DMS 273 (cell line): ENCODE data around the gene TMA7.

Experiments
- DNase-seq: peaks from one replicate; lab custom pipeline; 2025; ENCODE audit not compliant: unreplicated experiment; lab: John Stamatoyannopoulos, UW

The TMA7 gene

DNA sequence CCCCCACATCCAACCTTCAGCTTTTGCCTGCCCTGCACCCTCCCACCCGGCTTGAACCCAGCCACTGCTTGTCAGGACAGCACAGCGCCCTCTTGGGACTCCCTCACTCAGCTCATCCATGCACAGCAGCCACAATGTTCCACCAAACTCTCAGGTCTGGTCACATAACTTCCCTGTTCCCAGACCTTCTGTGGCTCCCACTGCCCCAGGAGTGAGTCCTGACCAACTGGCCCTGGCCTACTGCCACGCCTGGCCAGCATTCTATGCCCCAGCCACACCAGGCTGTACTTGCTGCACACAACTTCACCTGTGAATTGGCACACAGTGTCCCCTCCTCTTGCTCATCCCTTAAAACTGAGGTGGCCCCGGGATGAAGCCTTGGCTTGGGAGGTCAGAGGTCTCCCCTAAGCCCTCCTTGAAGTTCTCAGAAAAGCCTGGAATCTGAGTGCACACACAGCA lies 31.2 kb upstream of the TMA7 start:
- no peak for DNase-seq

DNA sequence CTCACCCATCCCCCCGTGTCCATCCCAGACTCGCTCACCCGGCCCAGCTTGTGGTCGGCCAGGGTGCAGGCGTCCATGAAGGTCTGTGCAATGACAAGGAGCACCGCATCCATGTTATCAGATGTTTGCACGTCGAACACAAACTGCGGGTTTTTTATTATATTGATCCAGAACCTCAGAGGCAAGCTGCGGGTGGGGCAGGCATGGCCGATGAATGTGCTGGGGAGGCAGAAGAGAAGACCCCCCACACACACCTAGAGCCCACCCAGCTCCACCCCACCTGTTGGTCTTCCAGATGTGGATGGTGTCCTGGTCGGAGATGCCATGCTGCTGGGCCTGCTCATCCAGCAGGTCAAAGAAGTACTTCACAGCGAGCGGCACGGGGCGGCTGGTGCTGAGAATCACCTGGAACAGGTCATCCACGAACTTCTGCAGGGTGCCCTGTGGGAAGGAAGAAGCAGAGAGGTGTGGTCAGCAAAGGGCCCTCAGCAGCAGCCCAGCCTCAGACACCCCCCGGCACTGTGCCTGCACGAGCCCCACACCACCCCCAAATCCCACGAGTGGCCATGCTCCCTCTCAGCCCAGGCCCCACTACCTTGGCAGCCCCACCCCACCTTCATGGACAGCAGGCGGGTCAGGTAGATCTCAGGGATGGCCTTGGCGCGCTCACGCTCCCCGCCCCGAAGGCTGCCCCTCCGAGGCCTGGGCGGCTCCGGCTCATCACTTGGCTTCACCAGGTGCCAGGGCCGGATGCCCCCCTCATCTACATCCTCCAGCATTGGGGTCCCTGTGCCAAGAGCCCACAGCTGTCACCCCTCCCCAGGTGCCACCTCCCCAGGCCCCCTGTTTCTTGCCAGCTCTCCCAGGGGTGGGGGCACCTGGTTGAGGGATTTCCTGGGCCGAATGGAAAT lies 30.5 kb upstream of the TMA7 start:
- DNase-seq = no peak

DNA sequence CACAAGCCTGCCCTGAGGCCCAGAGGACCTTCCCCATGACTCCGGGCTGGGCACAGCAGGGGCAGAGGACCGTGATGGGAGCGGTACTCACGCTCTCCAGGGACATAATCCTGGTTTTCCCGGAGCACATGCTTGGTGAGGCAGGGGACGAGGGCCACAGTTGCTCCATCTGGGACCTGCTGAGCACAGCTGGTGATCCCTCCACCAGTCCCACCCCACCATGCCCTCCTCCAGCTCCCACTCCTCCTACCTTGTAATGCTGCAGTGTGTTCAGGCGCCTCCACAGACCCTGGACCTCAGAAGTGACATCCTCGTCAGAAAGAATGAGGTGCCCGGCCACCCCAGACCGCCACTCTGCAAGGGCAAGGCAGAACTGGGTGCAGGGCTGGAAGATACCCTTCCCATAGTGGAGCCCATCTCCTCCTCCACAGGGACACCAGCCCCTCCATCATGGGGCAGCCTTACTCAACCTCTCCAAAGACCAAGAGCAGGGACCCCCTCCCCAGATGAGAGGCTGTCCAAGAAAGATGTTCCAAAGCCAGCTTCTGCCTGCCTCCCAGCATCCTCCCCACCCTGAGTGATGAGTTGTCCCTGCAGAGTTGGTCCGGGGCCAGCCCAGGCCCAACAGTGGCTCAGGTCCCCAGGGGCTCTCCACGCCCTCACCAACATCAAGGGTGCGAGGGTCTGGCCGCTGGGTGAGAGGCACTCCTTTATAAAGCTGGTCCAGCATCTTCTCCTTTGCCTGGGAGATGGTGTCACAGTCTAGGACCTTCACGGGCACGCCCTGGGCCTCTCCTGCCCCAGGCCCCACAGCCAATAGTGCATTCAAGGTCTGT lies 29.6 kb upstream of the TMA7 start:
- no peak for DNase-seq

DNA sequence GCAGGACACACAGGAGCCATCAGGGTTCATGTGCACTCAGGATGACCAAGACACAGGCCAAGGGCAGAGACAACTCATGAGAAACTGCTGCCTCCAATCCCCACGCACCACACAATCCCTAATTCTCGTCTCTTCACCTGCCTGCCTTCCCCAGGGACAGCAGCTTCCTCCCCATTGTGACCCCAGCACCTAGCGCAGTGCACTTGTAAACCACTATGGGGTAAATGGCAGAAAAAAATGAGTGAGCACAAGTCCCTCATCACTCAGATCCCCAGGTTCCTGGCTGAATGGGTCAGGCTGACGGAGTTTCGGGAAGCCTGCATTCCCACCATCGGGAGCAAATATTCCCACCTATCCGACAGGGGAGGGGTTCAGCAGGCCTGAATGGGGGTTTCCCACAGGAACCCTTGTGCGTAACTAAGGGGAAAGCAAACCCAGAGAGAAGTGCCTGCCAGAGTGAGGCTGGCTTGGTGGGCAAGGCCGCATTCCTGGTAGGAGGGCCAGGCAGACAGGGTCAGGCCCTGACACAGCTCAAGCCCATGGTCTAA lies 28.9 kb upstream of the TMA7 start:
- DNase-seq = no peak

DNA sequence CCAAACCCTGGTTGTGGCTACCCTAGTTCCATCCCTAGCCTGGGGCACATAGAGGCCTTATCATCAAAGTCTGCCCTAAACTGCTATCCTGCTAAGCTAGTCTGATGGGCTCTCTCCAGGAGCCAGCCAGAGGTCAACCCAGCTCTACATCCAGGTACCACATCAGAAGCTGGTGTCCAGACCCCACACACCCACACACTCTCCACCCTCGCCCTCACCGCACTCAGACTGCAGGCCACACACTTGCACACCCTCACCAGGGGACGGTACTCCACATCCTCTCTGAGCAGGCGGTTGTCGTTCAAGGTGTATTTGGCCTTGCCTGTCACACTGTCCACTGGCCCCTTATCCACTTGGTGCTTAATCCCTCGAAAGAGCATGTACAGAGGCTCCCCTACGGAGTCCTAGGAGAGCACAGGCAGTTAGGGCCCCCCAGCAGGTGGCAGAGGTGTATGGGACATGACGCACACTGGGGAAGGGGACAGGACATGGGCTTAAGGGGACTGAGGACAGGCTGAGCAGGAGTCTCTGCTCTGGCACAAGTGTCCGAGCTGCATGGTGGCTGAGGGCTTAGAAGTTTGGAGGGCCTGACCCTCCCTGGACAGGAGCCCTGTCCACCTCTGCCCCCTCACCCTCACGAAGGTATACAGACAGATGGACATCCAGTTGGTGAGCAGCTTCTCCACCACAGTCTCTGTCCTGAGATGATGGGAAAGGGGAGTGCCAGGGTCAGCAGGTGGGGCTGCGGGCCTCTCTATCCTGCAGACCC lies 28.3 kb upstream of the TMA7 start:
- DNase-seq = no peak

DNA sequence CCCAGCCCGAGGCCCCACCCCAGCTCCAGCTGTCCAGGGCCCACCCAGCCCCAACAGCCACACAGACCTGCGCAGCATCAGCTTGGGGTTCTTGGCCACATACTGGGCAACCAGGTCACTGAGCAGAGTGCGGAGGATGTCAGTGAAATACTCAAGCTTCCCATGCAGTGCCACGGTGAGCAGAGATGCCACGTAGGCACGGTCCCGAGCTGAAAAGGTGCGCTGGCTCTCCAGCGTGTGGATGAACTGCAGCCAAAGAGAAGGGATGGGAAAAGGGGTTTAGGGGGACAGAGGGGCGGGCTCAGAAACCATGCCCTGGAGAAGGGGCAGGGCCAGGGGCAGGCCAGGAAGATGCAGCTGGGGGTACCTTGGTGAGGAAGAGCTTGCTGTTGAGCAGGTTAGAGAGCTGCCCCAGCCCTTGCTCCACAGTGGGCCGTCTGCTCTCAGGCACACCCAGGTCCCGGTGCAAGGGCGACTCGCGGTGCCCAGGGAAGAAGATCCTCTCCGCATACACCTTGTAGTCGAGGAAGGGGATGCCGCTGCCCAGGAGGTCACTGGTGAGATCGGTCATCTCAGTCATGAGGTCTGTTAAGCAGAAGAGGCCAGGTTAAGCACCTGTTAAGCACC lies 27.6 kb upstream of the TMA7 start:
- no peak for DNase-seq

DNA sequence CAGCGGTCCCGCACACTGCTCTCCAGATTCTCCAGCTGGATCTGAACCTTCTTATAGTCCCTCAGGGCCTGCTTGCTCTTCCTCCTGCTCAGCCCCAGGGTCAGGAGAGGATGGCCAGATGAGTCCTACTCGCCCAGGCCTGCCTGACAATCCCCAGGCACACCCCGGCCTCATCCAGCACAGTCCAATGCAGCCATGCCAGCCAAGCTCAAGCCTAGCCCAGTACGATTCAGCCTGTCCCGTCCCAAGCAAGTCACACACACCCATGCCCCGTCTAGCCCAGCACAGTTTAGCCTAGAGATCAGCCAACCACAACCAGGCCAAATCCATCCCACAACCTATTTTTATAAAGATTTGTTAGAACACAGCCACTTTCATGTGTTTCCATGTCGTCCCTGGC lies 27.0 kb upstream of the TMA7 start:
- no peak for DNase-seq

DNA sequence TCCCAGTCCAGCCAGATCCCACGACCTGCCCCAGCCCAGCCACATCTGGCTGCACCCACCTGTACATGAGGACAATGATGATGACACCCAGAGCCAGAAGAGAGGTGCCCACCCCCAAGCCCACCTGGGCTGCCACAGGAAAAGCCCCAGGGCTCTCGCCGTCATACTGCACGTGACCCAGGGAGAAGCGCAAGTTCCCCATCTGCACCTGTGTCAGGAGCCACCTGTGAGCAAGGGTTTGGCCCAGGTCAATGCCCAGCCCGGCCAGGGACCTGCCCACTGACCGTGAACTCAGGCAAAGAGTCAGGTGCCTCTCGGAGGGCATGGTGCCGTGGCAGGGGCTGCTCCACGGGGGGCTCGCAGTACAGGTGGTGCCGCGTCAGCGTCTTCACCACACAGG lies 26.4 kb upstream of the TMA7 start:
- DNase-seq = no peak

DNA sequence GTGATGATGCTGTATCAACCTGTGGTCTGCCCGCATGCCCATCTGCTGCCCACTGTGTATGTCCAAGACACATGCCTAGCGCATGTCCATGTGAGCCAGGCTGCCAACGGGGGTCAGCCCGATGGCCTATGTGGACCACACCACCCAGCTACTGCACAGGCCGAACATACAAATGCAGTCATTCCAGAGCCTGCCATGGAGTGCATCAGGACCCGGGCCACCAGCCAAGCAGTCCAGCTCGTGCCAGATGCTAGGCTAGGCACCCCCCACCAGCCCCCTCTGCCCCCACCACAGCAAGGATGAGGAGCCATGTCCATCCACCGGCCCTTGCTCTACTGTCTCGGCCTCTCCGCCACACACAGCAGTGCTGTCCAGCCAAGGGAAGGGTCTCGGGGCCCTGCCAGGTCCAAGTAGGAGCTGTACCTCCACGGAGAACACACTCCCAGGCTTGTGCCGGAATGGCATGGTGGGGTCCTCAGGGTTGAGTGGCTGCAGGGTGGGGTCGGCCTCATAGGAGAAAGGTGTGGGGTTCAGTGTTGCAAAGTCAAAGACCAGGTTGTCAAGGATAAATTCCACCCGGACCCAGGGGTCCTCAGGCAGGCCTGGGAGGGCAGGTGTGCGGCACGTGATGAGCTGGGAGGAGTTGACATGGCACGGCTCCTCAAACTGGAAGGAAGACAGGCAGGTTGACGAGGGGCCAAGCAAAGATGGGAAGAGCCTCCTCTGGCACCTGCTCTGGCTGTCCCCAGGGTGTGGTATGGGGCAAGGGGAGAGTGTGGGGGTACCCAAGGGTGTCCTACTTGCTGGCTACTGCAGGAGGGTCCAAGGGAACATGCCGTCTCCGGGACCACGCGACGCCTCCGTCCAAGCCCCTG lies 25.4 kb upstream of the TMA7 start:
- DNase-seq = peak; percentile 12

DNA sequence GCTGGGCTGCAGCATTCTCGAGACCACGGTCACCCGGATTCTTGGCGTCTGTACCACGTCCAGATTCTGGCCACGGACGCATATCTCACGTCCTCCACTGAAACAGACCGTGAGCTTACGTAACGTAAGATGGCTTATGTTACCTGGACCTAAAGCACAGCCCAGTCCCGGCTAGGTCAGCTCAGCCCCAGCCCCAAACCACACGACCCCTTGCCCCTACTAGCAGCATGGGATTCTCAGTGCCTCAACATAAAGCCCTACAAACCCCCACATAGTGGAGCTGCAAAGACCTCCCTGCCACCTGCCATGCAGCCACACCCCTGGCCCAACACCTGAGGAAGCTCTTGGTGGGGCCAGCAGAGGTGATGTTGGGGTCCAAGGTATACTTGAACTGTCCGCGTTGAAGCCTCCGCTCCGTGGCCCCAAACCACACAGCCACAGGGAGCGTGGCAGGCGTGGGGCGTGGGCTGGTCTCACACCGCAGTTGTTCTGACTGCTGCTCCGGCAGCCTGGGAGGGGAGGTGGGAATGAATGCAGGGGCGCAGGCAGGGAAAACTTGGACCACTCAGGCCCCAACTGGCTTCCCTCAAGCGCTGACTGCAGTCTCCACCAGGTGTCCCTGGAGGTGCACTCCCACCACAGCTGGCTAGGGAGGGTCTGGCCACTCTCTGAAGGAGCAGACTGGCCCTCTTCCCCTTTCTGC lies 24.7 kb upstream of the TMA7 start:
- peak; percentile 23 for DNase-seq

DNA sequence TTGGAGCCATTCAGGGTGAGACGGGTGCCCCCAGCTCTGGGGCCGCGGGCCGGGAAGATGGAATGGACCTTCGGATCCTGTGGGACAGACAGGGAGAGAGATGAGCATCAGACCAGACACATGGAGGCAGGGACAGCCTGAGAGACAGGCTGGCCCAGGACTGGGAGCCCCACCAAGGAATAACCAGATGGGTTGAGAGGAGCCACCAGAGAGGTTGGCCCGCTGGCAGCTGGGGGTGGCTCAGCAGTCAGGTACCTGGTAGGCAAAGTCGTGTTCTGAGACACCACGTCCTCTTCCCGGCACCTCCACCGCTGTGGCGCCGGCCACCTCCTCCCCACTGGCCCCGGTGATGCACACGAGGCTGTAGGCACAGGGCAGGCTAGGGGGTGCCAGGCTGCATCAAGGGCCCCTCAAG lies 24.0 kb upstream of the TMA7 start:
- no peak for DNase-seq

DNA sequence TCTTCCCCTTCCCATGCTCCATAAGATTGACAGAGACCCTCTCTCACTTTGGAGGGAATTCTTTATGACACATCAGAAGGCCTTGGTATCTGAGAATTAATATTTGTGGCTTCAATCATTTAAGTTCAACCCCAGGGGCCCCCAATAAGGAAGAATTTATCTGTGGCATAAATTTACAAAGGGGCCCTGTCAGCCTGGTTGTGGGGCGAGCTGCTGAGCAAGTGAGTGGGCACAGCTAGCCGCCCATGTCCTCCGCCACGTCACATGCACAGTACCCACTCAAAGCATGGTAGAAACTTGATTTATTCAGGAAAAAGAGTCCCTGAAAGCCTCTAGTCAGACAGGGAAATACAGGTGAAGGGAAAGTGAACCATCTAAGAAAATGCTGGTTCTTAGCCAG lies 23.5 kb upstream of the TMA7 start:
- no peak for DNase-seq

DNA sequence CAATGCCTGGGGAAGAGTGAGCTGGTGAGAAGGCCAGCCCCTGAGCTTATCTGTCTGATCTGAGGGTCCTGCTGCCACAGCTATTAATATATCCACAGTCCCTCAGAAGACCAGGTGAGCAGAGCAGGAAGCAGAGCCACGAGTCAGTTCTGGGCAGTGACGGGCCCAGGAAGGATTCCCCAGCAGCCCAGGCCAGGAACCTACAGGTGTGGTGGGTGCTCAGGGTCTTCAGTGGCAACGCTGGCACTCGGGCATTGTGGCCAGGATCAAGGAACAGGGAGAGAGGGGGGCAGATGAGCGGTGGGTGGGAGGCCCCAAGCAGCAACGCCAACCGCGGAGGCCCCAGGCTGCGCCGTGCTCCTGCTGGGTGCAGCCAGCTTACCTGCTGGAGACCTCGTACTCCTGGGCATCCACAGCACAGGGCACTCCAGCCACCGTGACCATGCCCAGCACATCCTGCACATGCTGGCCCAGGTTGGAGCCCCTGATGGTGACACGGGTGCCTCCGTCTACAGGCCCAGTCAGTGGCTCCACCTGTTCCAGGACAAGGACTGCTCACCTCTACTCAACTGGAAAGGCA lies 22.4 kb upstream of the TMA7 start:
- DNase-seq = no peak

DNA sequence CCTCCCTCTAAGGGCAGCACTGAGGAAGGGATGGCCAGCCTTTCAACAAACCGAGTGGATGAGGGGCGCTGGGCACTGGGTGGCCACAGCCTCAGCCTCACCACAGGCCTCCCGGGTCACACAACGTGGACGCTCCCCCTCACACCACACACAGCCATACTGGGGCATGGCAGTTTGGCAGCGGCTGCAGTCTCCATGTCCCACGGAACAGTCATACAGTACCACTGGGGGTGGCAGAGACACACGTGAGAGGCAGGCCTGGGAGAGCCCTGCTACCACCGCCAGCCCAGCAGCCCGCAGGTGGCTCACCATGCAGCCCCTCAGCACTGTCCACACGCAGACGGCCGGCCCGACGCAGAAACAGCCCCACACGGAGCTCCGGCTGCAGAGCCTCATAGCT lies 21.9 kb upstream of the TMA7 start:
- no peak for DNase-seq

DNA sequence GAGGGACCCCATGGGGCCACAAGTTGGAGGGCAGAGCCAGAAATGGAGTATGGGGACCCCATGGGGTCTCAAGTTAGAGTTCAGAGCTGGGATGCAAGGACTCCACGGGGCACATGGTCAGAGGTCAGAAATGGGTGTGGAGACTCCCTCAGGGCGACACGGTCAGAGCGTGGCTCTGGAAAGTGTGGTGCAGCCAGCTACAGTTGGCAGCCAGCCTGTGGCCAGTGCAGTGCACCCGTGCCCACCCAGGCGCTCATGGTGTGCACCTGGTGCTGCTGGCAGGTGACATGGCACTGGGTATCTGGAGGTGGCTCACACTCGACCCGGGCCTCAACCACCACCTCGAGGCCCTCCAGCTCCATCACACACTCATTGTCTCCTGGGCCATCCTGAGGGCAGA lies 21.4 kb upstream of the TMA7 start:
- DNase-seq = no peak

DNA sequence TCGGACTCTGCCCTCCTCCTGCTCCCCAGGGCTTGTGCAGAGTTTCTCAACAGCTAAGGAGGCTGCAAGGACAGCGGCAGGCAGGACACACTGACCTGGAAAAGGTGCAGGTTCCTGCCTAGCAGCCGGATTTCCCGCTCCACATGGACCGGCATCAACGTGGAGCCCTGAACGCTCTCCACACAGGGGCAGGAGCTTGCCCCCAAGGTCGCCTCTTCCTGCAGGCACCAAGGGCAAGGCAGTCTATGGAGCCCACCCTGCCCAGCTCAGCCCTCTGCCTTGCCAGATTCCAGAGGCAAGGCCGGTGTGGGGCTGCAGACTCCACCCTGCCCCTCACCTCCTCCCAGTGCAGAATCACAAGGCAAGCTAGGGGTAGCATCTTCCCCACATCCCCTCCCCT lies 20.9 kb upstream of the TMA7 start:
- no peak for DNase-seq

DNA sequence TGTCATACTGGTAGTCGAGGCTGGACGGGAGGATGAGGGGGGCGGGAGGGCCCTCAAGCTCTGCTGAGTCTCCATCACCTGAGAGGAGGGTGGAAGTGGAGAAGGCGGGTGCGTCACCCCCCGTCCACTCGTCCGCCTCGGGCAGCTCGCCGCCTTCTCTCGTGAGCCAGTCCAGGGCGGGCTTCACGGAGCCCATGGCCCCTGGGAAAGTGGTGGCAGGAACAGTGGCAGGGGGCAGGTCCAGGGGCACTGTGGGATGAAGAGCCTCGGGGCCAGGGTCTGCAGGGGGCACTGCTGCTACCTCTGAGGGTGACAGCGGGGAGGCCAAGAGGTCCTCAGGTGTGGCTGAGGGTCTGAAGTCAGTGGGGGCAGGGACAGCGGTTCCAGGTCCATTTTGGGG lies 20.5 kb upstream of the TMA7 start:
- DNase-seq = no peak

DNA sequence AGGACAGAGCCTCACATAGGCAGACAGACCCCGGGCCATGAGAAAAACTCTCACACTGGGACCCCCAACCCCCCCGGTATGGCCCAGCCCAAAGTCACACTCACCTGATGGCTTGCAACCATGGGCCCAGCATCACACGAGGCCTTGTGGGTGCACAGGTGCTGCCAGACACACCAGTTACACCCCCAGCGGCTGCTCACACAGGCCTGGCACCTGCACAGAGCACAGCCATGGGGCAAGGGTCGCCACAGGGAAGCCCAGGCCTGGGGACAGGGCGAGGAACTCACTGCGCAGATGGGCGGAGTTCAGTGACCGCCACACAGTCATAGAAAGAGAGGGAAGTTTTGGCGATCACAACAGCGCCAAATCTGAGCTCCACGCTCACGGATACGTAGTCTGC lies 19.5 kb upstream of the TMA7 start:
- no peak for DNase-seq

DNA sequence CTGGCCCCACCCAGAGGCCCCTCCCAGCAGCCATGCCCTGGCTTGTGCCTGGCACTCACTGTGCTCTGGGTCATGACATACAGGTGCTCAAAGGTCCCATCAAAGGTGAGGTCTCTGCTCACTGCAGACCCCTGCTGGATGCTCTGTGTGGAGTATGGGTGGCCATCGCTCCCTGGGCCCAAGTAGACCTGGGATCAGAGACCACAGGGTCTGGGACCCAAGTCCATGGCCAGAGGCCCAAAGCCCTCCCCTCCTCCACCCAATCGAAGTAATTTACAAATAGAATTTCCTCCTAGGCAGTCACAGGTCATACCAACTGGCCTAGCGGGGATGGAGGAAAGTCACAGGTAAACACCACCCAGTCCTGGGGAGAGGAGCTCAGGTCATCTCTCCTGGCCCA lies 17.8 kb upstream of the TMA7 start:
- DNase-seq = no peak
